H9 (cell line): ENCODE results near the gene GADD45GIP1. TPM values are rescaled to one million over a fixed set of nuclear protein-coding genes. Genes with fewer than 3 reads are reported as not detected.

Source experiments
- DNase-seq: peaks from one replicate; pipeline ENCODE4 v3.0.0-alpha.2; 2017
- H2AFZ ChIP-seq: one replicate; pipeline ENCODE4 v1.6.1; 2013; ENCODE audit warnings: mild to moderate bottlenecking, low read length, control low read depth, moderate library complexity
- H2AK5ac ChIP-seq: 2 replicates; pipeline ENCODE4 v1.6.1; 2013; ENCODE audit warnings: low read length, control low read depth, mixed read lengths; ENCODE audit not compliant: insufficient read length
- H2BK120ac ChIP-seq: one replicate; pipeline ENCODE4 v1.6.1; 2013; ENCODE audit warnings: low read depth, mild to moderate bottlenecking, low read length, control low read depth, inconsistent platforms; ENCODE audit not compliant: poor library complexity, severe bottlenecking
- H2BK12ac ChIP-seq: 2 replicates; pipeline ENCODE4 v1.6.1; 2013; ENCODE audit warnings: low read length, control low read depth, mixed read lengths, low read depth; ENCODE audit not compliant: insufficient read length
- H2BK15ac ChIP-seq: 2 replicates; pipeline ENCODE4 v1.6.1; 2013; ENCODE audit warnings: low read depth, low read length, control low read depth
- H2BK20ac ChIP-seq: one replicate; pipeline ENCODE4 v1.6.1; 2013; ENCODE audit warnings: low read depth, mild to moderate bottlenecking, low read length, control low read depth, inconsistent platforms; ENCODE audit not compliant: poor library complexity, severe bottlenecking
- H2BK5ac ChIP-seq: 2 replicates; pipeline ENCODE4 v1.6.1; 2013; ENCODE audit warnings: low read length, control low read depth, mixed read lengths; ENCODE audit not compliant: insufficient read length
- H3K14ac ChIP-seq: 2 replicates; pipeline ENCODE4 v1.6.1; 2013; ENCODE audit warnings: low read length, control low read depth; ENCODE audit not compliant: insufficient read depth
- H3K18ac ChIP-seq: 2 replicates; pipeline ENCODE4 v1.6.1; 2013; ENCODE audit warnings: low read depth, mild to moderate bottlenecking, mixed read lengths, low read length, control low read depth; ENCODE audit not compliant: insufficient read length
- H3K23ac ChIP-seq: 2 replicates; pipeline ENCODE4 v1.6.1; 2013; ENCODE audit warnings: low read length, control low read depth, mixed read lengths, low read depth; ENCODE audit not compliant: insufficient read length
- H3K23me2 ChIP-seq: 2 replicates; pipeline ENCODE4 v1.6.1; 2013; ENCODE audit warnings: low read depth, mild to moderate bottlenecking, mixed read lengths, low read length, control low read depth; ENCODE audit not compliant: insufficient read length, poor library complexity, severe bottlenecking
- H3K27ac ChIP-seq: 2 replicates; pipeline ENCODE4 v1.5.1; 2013; ENCODE audit warnings: low read length, control low read depth, mixed read lengths, low read depth; ENCODE audit not compliant: insufficient read length
- H3K27me3 ChIP-seq: 2 replicates; pipeline ENCODE4 v1.6.1; 2013; ENCODE audit warnings: low read length, control low read depth, inconsistent platforms; ENCODE audit not compliant: insufficient read depth
- H3K4ac ChIP-seq: 2 replicates; pipeline ENCODE4 v1.6.1; 2013; ENCODE audit warnings: low read depth, mild to moderate bottlenecking, control low read depth, inconsistent platforms, low read length, moderate library complexity
- H3K4me1 ChIP-seq: 2 replicates; pipeline ENCODE4 v1.6.1; 2013; ENCODE audit warnings: low read length, control low read depth, inconsistent platforms; ENCODE audit not compliant: insufficient read depth
- H3K4me2 ChIP-seq: 2 replicates; pipeline ENCODE4 v1.6.1; 2013; ENCODE audit warnings: low read length, control low read depth, mixed read lengths; ENCODE audit not compliant: insufficient read length, insufficient read depth
- H3K56ac ChIP-seq: 2 replicates; pipeline ENCODE4 v1.6.1; 2013; ENCODE audit warnings: low read depth, mild to moderate bottlenecking, mixed read lengths, low read length, control low read depth; ENCODE audit not compliant: insufficient read length
- H3K79me1 ChIP-seq: 2 replicates; pipeline ENCODE4 v1.6.1; 2013; ENCODE audit warnings: low read depth, mild to moderate bottlenecking, moderate library complexity, low read length, control low read depth, inconsistent platforms; ENCODE audit not compliant: insufficient read depth, poor library complexity, severe bottlenecking
- H3K79me2 ChIP-seq: 2 replicates; pipeline ENCODE4 v1.6.1; 2013; ENCODE audit warnings: low read length, control low read depth, inconsistent platforms; ENCODE audit not compliant: insufficient read depth
- H3K9ac ChIP-seq: 2 replicates; pipeline ENCODE4 v1.6.1; 2013; ENCODE audit warnings: low read length, control low read depth, mixed read lengths; ENCODE audit not compliant: insufficient read length; ENCODE audit errors: extremely low read depth
- H3K9me3 ChIP-seq: one replicate; pipeline ENCODE4 v1.6.1; 2013; ENCODE audit warnings: low read depth, low read length, inconsistent platforms; ENCODE audit not compliant: control insufficient read depth
- H3T11ph ChIP-seq: one replicate; pipeline ENCODE4 v1.6.1; 2013; ENCODE audit warnings: mild to moderate bottlenecking, low read length, control low read depth, inconsistent platforms
- H4K20me1 ChIP-seq: one replicate; pipeline ENCODE4 v1.6.1; 2013; ENCODE audit not compliant: control insufficient read depth, insufficient read length, insufficient read depth
- H4K5ac ChIP-seq: 2 replicates; pipeline ENCODE4 v1.6.1; 2013; ENCODE audit warnings: low read depth, mild to moderate bottlenecking, mixed read lengths, low read length, control low read depth; ENCODE audit not compliant: insufficient read length
- H4K8ac ChIP-seq: replicated peaks from 2 replicates; pipeline ENCODE4 v1.6.1; 2013; ENCODE audit warnings: low read length, control low read depth, mixed read lengths, low read depth; ENCODE audit not compliant: insufficient read length
- H4K91ac ChIP-seq: 2 replicates; pipeline ENCODE4 v1.6.1; 2013; ENCODE audit warnings: low read depth, mild to moderate bottlenecking, moderate library complexity, mixed read lengths, low read length, control low read depth; ENCODE audit not compliant: insufficient read length
- H3K27ac Mint-ChIP-seq, 3 experiments: 2 replicates in 2 of 3; 3 replicates in 1 of 3; pipeline ENCODE4 v1.8.0; 2020 to 2021; ENCODE audit warnings: mixed read lengths in 3 of 3, mild to moderate bottlenecking in 1 of 3, moderate library complexity in 1 of 3
- H3K27me3 Mint-ChIP-seq: 2 replicates; pipeline ENCODE4 v1.8.0; 2021; ENCODE audit warnings: low read depth, mild to moderate bottlenecking, moderate library complexity, mixed read lengths
- H3K36me3 Mint-ChIP-seq, 3 experiments: 2 replicates in 2 of 3; 3 replicates in 1 of 3; pipeline ENCODE4 v1.8.0; 2020 to 2021; ENCODE audit warnings: low read depth in 3 of 3, mixed read lengths in 3 of 3; ENCODE audit not compliant: insufficient read depth in 1 of 3
- H3K4me1 Mint-ChIP-seq, 2 experiments: 2 replicates each; pipeline ENCODE4 v1.8.0; 2020; ENCODE audit warnings: mixed read lengths in 2 of 2
- H3K4me3 Mint-ChIP-seq, 2 experiments: 2 replicates in 1 of 2; 3 replicates in 1 of 2; pipeline ENCODE4 v1.8.0; 2020 to 2021; ENCODE audit warnings: mild to moderate bottlenecking in 2 of 2, mixed read lengths in 2 of 2, moderate library complexity in 1 of 2
- H3K9me3 Mint-ChIP-seq, 2 experiments: 2 replicates in 1 of 2; 3 replicates in 1 of 2; pipeline ENCODE4 v1.8.0; 2020; ENCODE audit warnings: mild to moderate bottlenecking in 2 of 2, mixed read lengths in 2 of 2, moderate library complexity in 1 of 2
- WGBS: extraction: QIAGEN DNeasy Blood & Tissue Kit; methylation state at CpG from one replicate; pipeline ENCODE4 v1.1.7; 2013; ENCODE audit warnings: missing lambda C conversion rate, low lambda C conversion rate, mixed read lengths; ENCODE audit not compliant: insufficient read length; ENCODE audit errors: extremely low coverage; 5-methylcytosine and 5-hydroxymethylcytosine counted together
- total RNA-seq: library from RNA; stranded (reverse); gene quantifications from 2 replicates; pipeline ENCODE4 v1.2.1, GENCODE V29; 2021
- TF ChIP-seq, protein P1 (sequence below): fragments of 200-600 bp; sonication (generic); conservative IDR thresholded peaks from 3 replicates; pipeline ENCODE4 v1.8.0; 2021; ENCODE audit warnings: antibody characterized with exemption, mild to moderate bottlenecking

Gene GADD45GIP1
- total RNA-seq, 1 experiment from 2014 or later: 44.5 TPM

DNA sequence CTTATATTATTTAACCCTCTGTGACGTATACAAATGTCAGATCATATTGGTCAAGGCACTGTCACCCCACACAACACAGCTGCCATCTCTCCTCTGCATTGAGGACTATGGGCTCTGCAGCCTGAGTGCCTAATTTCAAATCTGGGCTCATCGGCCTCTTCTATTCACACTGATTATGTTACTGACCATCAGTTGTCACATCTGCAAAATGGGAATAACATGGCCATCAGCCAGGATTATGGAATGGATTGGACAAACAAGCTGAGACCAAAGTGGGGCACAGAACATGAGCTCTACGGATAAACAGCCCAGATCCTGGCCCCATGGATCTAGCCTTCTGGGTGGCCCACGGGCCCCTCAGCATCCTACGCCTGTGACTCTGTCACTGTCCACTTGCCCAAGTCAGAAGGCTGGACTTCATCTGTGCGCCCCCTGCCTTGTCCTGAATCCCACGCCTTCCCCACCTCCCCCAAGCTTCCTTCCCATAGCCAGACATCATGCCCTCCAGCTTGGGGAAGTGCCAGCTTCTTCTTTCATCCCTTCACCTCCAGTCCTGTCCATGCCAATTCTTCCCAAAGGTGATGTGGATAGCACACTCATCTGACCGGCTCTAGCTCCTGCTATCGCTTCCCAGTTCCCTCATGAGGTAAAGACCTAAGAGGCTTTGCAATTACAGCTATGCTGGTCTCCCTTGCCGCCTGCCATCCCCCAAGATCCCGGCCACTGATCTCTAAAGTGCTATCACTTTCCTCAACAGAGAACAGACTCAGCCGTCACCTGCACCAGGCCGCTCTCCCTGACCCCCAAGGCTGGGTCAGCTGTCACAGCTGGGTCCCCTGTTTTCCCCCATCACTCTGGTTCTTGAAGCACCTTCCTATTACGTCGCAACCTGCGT is 24.4 kb downstream of the GADD45GIP1 start:
- peaks cover 24 to 40% (median 34%) of the 10 kb centered on the region in 3 experiments for H3K36me3 Mint-ChIP-seq
- H3K27me3 Mint-ChIP-seq: no peaks in the 10 kb centered on the region
- peak overlapping the region; percentile 99 for H3K4me3 Mint-ChIP-seq
- Histone ChIP-seq H3K79me2 (peaks cover 9% of the 10 kb centered on the region; the same call in 1 of the 2 replicates), H4K5ac (no peak overlapping the region), H2BK120ac (no peak overlapping the region), H3K4me1 (no peaks in the 10 kb centered on the region; the same call in 1 of the 2 replicates), H3K18ac (no peak overlapping the region), H3K14ac (no peak overlapping the region), H3K9me3 (no peaks in the 10 kb centered on the region), H3K27me3 (no peaks in the 10 kb centered on the region), H2AFZ (no peak overlapping the region), H3K56ac (no peak overlapping the region), H2BK20ac (no peak overlapping the region), H3T11ph (no peak overlapping the region), H4K8ac (no peak overlapping the region), H4K91ac (no peak overlapping the region), H3K4ac (no peak overlapping the region), H3K79me1 (peaks cover 6% of the 10 kb centered on the region), H2BK15ac (no peak overlapping the region), H2BK12ac (no peak overlapping the region), H3K4me2 (peak overlapping the region; percentile 95), H3K23me2 (peaks cover 4% of the 10 kb centered on the region), H3K23ac (no peak overlapping the region), H3K27ac (no peak overlapping the region), H2BK5ac (no peak overlapping the region), H4K20me1 (no peaks in the 10 kb centered on the region), H2AK5ac (no peak overlapping the region), H3K9ac (peak overlapping the region; percentile 87)
- no CpG with 5 or more reads among the region's 16 CpGs for WGBS
- peak overlapping the region; percentile 83 to 92 (median 90) for H3K27ac Mint-ChIP-seq
- no peaks in the 10 kb centered on the region for H3K9me3 Mint-ChIP-seq
- no peak for DNase-seq
- peaks cover 15 to 26% of the 10 kb centered on the region in 2 experiments for H3K4me1 Mint-ChIP-seq
- TF ChIP-seq, protein P1, sequence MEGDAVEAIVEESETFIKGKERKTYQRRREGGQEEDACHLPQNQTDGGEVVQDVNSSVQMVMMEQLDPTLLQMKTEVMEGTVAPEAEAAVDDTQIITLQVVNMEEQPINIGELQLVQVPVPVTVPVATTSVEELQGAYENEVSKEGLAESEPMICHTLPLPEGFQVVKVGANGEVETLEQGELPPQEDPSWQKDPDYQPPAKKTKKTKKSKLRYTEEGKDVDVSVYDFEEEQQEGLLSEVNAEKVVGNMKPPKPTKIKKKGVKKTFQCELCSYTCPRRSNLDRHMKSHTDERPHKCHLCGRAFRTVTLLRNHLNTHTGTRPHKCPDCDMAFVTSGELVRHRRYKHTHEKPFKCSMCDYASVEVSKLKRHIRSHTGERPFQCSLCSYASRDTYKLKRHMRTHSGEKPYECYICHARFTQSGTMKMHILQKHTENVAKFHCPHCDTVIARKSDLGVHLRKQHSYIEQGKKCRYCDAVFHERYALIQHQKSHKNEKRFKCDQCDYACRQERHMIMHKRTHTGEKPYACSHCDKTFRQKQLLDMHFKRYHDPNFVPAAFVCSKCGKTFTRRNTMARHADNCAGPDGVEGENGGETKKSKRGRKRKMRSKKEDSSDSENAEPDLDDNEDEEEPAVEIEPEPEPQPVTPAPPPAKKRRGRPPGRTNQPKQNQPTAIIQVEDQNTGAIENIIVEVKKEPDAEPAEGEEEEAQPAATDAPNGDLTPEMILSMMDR: no peak
